K562 (cell line): ENCODE measurements around the gene SRRM5. TPM values are rescaled to one million over a fixed set of nuclear protein-coding genes. Genes with fewer than 3 reads are reported as not detected.

Experiments
- CCAR2 ChIP-seq: fragments of 200-400 bp; formaldehyde crosslinking; IDR thresholded peaks from 2 replicates; pipeline ENCODE4 v1.6.1; 2017; ENCODE audit warnings: mild to moderate bottlenecking, low read depth, low read length
- CEBPG ChIP-seq, 3 experiments: fragments of 200-800 bp in 1 of 3; sonication (Bioruptor generic) in 1 of 3; sonication (generic) in 1 of 3; formaldehyde crosslinking in 1 of 3; IDR thresholded peaks in 2 of 3; conservative IDR thresholded peaks in 1 of 3; 2 replicates each; pipeline versions ENCODE4 v1.6.1 to v1.8.0; 2016 to 2022; ENCODE audit warnings: missing compliant biosample characterization in 2 of 3, missing genetic modification characterization in 2 of 3, mild to moderate bottlenecking in 1 of 3, missing genetic modification reagents in 1 of 3
- E2F1 ChIP-seq: sonication (generic); formaldehyde crosslinking; IDR thresholded peaks from 2 replicates; pipeline ENCODE4 v1.8.1; 2023; ENCODE audit warnings: mild to moderate bottlenecking, missing genetic modification reagents, moderate library complexity
- ELF4 ChIP-seq: fragments of 450-650 bp; formaldehyde crosslinking; IDR thresholded peaks from 2 replicates; pipeline ENCODE4 v1.4.0; 2022; ENCODE audit warnings: missing genetic modification characterization
- MNT ChIP-seq, 2 experiments: fragments of 450-650 bp; conservative IDR thresholded peaks; 2 replicates each; pipeline ENCODE4 v1.6.1; 2017; ENCODE audit warnings: mild to moderate bottlenecking in 2 of 2, moderate library complexity in 2 of 2
- MTA2 ChIP-seq: fragments of 450-650 bp; IDR thresholded peaks from 2 replicates; pipeline ENCODE4 v1.6.1; 2016; ENCODE audit warnings: low read depth
- NKRF ChIP-seq: fragments of 450-650 bp; IDR thresholded peaks from 2 replicates; pipeline ENCODE4 v1.6.1; 2016; ENCODE audit warnings: borderline replicate concordance
- OTX1 ChIP-seq: fragments of 450-650 bp; formaldehyde crosslinking; IDR thresholded peaks from 2 replicates; pipeline ENCODE4 v1.4.0; 2022; ENCODE audit warnings: mild to moderate bottlenecking
- PHB2 ChIP-seq: fragments of 450-650 bp; IDR thresholded peaks from 2 replicates; pipeline ENCODE4 v1.6.1; 2017; ENCODE audit warnings: low read depth
- ZBTB26 ChIP-seq: fragments of 450-650 bp; formaldehyde crosslinking; IDR thresholded peaks from 2 replicates; pipeline ENCODE4 v1.4.0; 2022; ENCODE audit warnings: missing genetic modification characterization
- polyA plus RNA-seq, 8 experiments: library from polyadenylated mRNA; depleted of rRNA in 4 of 8; stranded (reverse) in 5 of 8; unstranded in 3 of 8; fragments of >200 nt; fragmentation: Nextera tagmentation in 2 of 8; fragmentation: Illumina TruSeq in 1 of 8; extraction: Ambion mirVana in 2 of 8; extraction: Trizol in 1 of 8; gene quantifications; 2 replicates each; pipeline versions ENCODE4 v1.2.1 to v1.2.3, GENCODE V29; 2011 to 2014; ENCODE audit warnings: inconsistent platforms in 1 of 8, missing spikeins in 1 of 8
- total RNA-seq, 7 experiments: library from RNA; depleted of rRNA in 6 of 7; stranded (reverse); fragments of >200 nt in 6 of 7; fragmentation: Illumina TruSeq in 2 of 7; extraction: Trizol in 2 of 7; gene quantifications; 2 replicates each; pipeline versions ENCODE4 v1.2.1 to v1.2.3, GENCODE V29; 2011 to 2021; ENCODE audit warnings: low replicate concordance in 1 of 7

Gene SRRM5
- total and polyA plus RNA-seq, 9 of the 15 experiments (the other 6 are each of a cell fraction or from before 2014, with no cell fraction given) = 0.09 to 0.45 (median 0.18) TPM; not detected in 2

- TF ChIP-seq E2F1 (CRISPR knock-in tag) (no peak), MNT (conservative IDR thresholded peaks at IDR 0.05) (no peak), ELF4 (0 out of 2 replicates have a peak, but pooled peaks have one; percentile 54), MTA2 (no peak), ZBTB26 (0 out of 2 replicates have a peak, but pooled peaks have one; percentile 49), OTX1 (peak; percentile 58; the same call in 1 of the 2 replicates), CCAR2 (no peak), PHB2 (peak; percentile 53; the same call in 1 of the 2 replicates), CEBPG (CRISPR knock-in tag; IDR thresholded peaks at IDR 0.05) (no peak), CEBPG (tag; conservative IDR thresholded peaks at IDR 0.05 in 1 of 2, IDR thresholded peaks at IDR 0.05 in 1 of 2) (no peak), NKRF (peak; percentile 37; the same call in 1 of the 2 replicates)
These were observed 27.2 kb downstream of the SRRM5 start (continued) for GRCh38 chr19:43638995-43639518.
